Measurements from ENCODE around the gene RBL2.
"Not testable (repeated sequence)": the region's sequence is repeated elsewhere in the genome, so short reads cannot be mapped to it uniquely, and the experiment has no call there.

RBL2 gene

DNA sequence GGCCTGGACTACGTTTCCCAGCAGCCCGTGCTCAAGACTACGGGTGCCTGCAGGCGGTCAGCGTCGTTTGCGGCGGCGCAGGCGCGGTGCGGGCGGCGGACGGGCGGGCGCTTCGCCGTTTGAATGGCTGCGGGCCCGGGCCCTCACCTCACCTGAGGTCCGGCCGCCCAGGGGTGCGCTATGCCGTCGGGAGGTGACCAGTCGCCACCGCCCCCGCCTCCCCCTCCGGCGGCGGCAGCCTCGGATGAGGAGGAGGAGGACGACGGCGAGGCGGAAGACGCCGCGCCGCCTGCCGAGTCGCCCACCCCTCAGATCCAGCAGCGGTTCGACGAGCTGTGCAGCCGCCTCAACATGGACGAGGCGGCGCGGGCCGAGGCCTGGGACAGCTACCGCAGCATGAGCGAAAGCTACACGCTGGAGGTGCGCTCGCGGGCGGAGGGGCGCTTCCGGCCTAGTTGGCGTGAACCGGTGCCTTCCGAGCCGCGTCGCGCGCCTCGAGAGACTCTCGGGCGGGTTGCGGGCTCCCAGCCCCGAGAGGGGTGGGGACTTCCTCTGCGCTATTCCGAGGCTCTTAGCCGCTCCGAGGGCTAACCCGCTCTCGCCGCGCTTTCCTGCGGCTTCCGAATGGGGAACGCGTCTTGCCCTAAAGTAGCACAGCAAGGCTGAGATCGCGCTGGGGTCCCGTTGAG lies at the start of gene RBL2:
Gene RBL2 (plus strand): TSS at position 95 of the 689 bp plus-strand sequence. CDS start 86 bp downstream, at position 181.
- DNase-seq (ENCODE audit: low read depth) = peak; percentile 83

GRCh38 chr16:53384610-53385009 lies 49.7 kb upstream of the RBL2 start:
- not testable (repeated sequence) for DNase-seq (ENCODE audit: low read depth)

DNA sequence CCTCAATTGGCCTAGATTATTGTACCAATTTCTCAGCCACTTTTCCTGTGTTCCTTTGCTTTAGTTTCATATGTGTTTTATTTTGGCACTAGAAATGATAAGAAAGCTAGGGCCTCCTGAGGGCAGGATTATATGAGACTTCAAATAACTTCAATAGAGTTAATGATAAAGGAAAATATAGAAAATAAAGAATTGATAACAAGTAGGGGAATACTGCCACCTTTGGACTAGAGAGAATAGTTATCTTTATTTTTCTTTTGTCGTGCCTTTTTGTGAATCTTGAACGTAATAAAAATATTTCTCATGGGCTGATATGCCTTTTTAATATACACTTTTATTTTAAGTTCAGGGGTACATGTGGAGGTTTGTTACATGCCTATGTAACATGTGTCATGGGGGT lies 29.3 kb upstream of the RBL2 start:
- peak; percentile 28 for DNase-seq (ENCODE audit: low read depth)

DNA sequence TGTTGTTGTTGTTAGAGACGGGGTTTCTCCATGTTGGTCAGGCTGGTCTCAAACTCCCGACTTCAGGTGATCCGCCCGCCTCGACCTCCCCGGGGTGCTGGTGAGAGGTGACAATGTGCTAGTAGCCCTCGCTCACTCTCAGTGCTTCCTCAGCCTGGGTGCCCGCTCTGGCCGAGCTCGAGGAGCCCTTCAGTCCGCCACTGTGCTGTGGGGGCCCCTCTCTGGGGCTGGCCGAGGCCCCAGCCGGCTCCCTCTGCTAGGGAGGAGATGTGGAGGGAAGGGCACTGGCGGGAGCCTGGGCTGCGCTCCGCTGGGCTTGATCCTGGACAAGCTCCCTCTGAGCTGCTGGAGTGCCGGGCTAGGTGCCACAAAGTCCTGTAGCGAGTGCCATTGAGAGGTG lies 21.7 kb upstream of the RBL2 start:
- DNase-seq (ENCODE audit: low read depth) = no peak

DNA sequence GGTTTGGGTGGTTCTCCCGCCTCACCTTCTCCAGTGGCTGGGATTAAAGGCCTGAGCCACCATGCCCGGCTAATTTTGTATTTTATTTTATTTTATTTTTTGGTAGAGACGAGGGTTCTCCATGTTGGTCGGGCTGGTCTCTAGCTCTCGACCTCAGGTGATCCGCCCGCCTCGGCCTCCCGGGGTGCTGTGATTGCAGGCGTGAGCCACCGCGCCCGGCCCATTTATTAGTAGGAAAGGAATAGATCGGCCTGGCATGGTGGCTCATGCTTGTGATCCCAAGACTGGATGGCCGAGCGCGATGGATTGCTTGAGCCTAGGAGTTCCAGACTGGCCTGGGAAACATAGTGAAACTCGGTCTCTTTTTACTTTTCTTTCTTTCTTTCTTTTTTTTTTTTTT lies 20.4 kb upstream of the RBL2 start:
- DNase-seq (ENCODE audit: low read depth) = no peak

DNA sequence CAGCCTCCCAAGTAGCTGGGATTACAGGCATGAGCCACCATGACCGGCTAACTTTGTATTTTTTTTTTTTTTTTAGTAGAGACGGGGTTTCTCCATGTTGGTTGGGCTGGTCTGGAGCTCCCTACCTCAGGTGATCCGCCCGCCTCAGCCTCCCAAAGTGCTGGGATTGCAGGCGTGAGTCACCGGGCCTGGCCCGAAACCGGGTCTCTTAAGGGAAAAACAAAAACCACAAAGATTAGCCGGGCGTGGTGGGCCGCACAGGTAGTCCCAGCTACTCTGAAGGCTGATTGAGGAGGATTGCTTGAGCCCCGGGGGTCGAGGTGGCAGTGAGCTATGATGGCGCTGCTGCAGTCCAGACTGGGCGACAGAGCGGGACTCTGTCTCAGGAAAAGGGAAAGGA lies 19.9 kb upstream of the RBL2 start:
- DNase-seq (ENCODE audit: low read depth) = no peak

DNA sequence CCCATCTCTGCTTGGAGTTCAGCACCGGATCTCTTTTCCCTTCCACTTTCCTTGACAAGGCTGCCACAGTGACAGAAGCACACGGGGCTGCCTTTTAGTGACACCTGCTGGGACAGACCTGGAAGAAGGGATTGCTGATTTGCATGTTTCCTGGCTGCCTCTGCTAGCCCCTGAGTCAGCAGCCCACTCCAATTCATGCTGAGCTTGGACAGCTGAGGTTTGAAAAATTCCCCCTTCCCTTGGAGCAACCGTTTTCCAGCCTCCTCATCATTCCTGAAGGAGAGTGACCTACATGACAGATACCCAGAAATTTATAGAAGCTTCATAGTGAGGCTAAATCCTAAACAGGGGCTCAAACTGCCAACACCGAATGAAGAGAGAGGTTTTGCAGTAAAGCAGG lies 18.8 kb upstream of the RBL2 start:
- peak; percentile 11 for DNase-seq (ENCODE audit: low read depth)

GRCh38 chr16:53417011-53417410 lies 17.3 kb upstream of the RBL2 start:
- no peak for DNase-seq (ENCODE audit: low read depth)

GRCh38 chr16:53417976-53418375 lies 16.3 kb upstream of the RBL2 start:
- no peak for DNase-seq (ENCODE audit: low read depth)

GRCh38 chr16:53419383-53419709 lies 14.9 kb upstream of the RBL2 start:
- not testable (repeated sequence) for DNase-seq (ENCODE audit: low read depth)

GRCh38 chr16:53421248-53421647 lies 13.0 kb upstream of the RBL2 start:
- no peak for DNase-seq (ENCODE audit: low read depth)

GRCh38 chr16:53423968-53424367 lies 10.3 kb upstream of the RBL2 start:
- DNase-seq (ENCODE audit: low read depth) = peak; percentile 39

- DNase-seq (ENCODE audit: low read depth) = no peak
Measured at GRCh38 chr16:53428681-53429080, 5.6 kb upstream of the RBL2 start.

- peak; percentile 27 for DNase-seq (ENCODE audit: low read depth)
Measured at GRCh38 chr16:53429221-53429943, 4.9 kb upstream of the RBL2 start.

DNA sequence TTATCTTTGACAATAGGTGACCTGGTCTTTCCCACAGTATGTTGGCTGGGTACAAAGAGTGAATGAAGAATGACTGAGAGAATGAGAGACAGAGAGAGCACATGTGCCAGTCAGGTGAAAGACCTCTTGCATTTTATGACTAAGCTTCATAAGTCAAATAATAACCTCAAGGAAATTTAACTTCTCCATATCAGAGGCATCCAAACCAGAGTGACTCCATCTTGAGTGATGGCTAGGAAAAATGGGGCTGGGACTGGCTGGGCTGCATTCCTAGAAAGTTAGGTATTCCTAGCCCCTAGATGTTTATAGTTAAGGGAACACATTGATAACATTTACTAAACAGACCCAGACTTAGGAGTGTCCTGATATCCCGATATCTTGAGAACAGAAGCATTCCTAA lies 3.9 kb upstream of the RBL2 start:
- DNase-seq (ENCODE audit: low read depth) = no peak

DNA sequence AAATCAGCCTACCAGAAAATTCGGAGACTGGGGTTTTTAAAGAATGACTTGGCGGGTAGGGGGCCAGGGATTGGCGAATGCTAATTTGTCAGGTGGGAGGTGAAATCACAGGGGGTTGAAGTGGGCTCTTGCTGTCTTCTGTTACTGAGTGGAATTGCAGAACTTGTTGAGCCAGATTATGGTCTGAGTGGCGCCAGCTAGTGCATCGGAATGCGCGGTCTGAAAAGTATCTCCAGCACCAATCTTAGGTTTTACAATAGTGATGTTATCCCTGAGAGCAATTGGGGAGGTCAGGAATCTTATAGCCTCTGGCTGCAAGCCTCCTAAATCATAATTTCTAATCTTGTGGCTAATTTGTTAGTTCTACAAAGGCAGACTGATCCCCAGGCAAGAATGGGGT lies 762 bp upstream of the RBL2 start:
- no peak for DNase-seq (ENCODE audit: low read depth)

GRCh38 chr16:53433930-53434376 lies 318 bp upstream of the RBL2 start:
- DNase-seq (ENCODE audit: low read depth) = no peak

GRCh38 chr16:53435066-53435688 lies 906 bp downstream of the RBL2 start:
- DNase-seq (ENCODE audit: low read depth) = peak; percentile 88

GRCh38 chr16:53440125-53440524 lies 5.9 kb downstream of the RBL2 start:
- no peak for DNase-seq (ENCODE audit: low read depth)

DNA sequence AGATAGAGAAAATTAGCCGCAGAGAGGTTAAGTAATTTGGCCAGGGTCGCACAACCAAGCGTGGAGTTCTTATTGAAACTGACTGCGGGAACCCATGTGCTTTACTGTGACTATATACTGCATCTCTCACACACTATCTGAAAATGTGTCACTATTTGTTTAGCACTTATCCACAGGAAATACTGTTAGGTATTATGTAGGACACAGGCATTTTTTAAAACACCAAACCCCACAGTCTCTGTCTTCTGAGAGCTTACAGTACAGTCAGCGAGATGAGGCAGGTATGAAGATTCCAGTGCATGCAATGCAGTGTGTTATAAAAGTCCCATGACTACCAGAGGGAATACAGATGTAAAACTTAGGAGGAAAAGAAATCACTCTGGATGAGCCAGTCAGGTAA lies 11.3 kb downstream of the RBL2 start:
- no peak for DNase-seq (ENCODE audit: low read depth)

- DNase-seq (ENCODE audit: low read depth) = no peak
Measured at GRCh38 chr16:53446090-53446489, 11.8 kb downstream of the RBL2 start.

DNA sequence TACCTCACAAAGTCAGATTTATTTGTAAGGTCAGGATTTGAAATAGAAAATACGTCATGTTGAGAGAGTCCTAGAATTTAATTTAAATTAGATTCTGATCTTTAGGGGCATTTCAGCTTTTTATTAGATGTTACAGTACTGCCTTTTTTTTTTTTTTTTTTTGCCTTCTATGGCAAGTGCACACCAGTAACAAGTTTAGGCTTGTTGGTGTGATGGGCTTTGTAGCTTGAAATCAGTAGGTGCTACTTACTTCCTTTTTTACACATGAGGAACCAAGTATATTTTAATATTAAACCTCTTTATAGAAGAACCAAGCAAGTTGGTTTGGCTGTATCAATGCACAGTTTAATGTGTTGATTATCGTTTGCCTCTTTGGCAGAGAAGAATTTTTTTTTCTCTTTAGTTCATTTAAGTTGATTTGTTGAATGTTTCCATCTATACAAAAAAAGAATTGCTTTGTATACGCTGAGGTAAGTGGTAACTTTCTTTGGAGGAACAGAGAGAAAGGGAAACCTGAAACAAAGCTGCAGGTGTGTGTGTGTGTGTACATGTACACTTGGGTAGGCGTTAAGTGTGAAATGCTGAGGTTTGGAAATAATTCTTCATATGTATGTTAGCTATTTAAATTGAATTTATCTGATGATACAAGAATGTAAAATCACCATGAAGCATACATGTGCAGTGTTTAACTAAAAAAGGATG lies 15.7 kb downstream of the RBL2 start:
- no peak for DNase-seq (ENCODE audit: low read depth)

DNA sequence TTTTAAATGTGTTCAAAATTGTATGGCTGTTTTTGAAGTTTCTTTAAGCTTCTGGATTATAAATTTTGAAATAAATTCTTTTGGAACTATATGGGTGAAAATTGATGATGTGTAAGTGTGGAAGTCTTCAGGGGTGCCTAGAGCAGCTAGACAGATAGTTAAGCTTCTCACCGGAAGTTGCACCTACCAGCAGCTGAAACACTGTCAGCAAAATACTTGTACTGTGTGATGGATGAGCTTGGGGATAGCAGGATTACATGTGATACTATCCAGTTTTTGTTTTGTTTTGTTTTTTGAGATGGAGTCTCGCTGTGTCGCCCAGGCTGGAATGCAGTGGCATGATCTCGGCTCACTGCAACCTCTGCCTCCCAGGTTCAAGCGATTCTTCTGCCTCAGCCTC lies 19.7 kb downstream of the RBL2 start:
- no peak for DNase-seq (ENCODE audit: low read depth)

All from ELR (cell line).